B cell (primary cell): ENCODE measurements around the gene KRT82. TPM values are rescaled to one million over a fixed set of nuclear protein-coding genes. Genes with fewer than 3 reads are reported as not detected.

Experiments
- ATAC-seq: fragments of 200-7000 bp; cut with Tn5 transposase; one replicate; pipeline ENCODE4 v1.10.0; 2021; ENCODE audit warnings: low read depth, mild to moderate bottlenecking, moderate number of reproducible peaks, moderate library complexity
- CTCF ChIA-PET: fragments of 350-600 bp; sonication (Branson Sonifier 250); formaldehyde crosslinking; loops from one replicate; lab custom pipeline; 2021; ENCODE audit warnings: antibody characterized with exemption, inconsistent platforms; lab: Charles Lee
- POLR2A ChIA-PET: fragments of 350-600 bp; sonication (Branson Sonifier 250); formaldehyde crosslinking; loops from one replicate; lab custom pipeline; 2021; ENCODE audit warnings: antibody characterized with exemption; lab: Charles Lee
- DNase-seq: peaks from one replicate; pipeline ENCODE4 v3.0.0; 2013
- H2AFZ ChIP-seq: 2 replicates; pipeline ENCODE4 v1.6.1; 2012; ENCODE audit warnings: mild to moderate bottlenecking, low read depth, low read length; ENCODE audit not compliant: insufficient read depth, poor library complexity, severe bottlenecking
- H3K27ac ChIP-seq, 2 donors: 1 replicate in 1 of 2; 2 replicates in 1 of 2; pipeline ENCODE4 v1.5.1; 2012 to 2013; ENCODE audit warnings: low read length in 2 of 2, mild to moderate bottlenecking in 2 of 2, moderate library complexity in 1 of 2
- H3K27me3 ChIP-seq, 4 experiments: fragments of 200-600 bp in 1 of 4; sonication (generic) in 1 of 4; replicated peaks in 1 of 4; 1 replicate in 2 of 4; 2 replicates in 2 of 4; pipeline versions ENCODE4 v1.6.1 to v1.7.0; 2013 to 2016; ENCODE audit warnings: low read length in 3 of 4, mild to moderate bottlenecking in 2 of 4, mixed read lengths in 1 of 4, moderate library complexity in 1 of 4; ENCODE audit not compliant: insufficient read depth in 4 of 4, control insufficient read depth in 3 of 4; ENCODE audit errors: control extremely low read depth in 1 of 4
- H3K36me3 ChIP-seq, 2 experiments: replicated peaks in 1 of 2; 1 replicate in 1 of 2; 2 replicates in 1 of 2; pipeline versions ENCODE4 v1.6.1 to v1.7.1; 2013; ENCODE audit warnings: low read length in 1 of 2; ENCODE audit not compliant: insufficient read depth in 2 of 2, control insufficient read depth in 1 of 2; ENCODE audit errors: control extremely low read depth in 1 of 2, extremely low read depth in 1 of 2
- H3K4me1 ChIP-seq, 2 donors: fragments of 200-600 bp in 1 of 2; sonication (generic) in 1 of 2; 1 replicate in 1 of 2; 2 replicates in 1 of 2; pipeline versions ENCODE4 v1.5.1 to v1.6.1; 2013 to 2017; ENCODE audit warnings: low read length in 2 of 2; ENCODE audit not compliant: control insufficient read depth in 2 of 2, insufficient read depth in 2 of 2
- H3K4me2 ChIP-seq: replicated peaks from 2 replicates; pipeline ENCODE3; 2012; ENCODE audit warnings: mild to moderate bottlenecking, low read depth, low read length; ENCODE audit not compliant: poor library complexity, severe bottlenecking
- H3K4me3 ChIP-seq, 5 experiments: fragments of 200-600 bp in 1 of 5; sonication (generic) in 1 of 5; 1 replicate in 3 of 5; 2 replicates in 2 of 5; pipeline versions ENCODE4 v1.5.1 to v1.7.0; 2011 to 2016; ENCODE audit warnings: low read length in 4 of 5, mild to moderate bottlenecking in 4 of 5, low read depth in 2 of 5, control low read depth in 1 of 5, moderate library complexity in 1 of 5; ENCODE audit not compliant: insufficient read depth in 1 of 5; ENCODE audit errors: control extremely low read depth in 1 of 5, extremely low read depth in 1 of 5
- H3K79me2 ChIP-seq: fragments of 200-600 bp; sonication (generic); one replicate; pipeline ENCODE4 v1.6.0; 2016; ENCODE audit warnings: low read length; ENCODE audit not compliant: control insufficient read depth, insufficient read depth
- H3K9ac ChIP-seq: fragments of 200-600 bp; sonication (generic); 2 replicates; pipeline ENCODE4 v1.6.1; 2017; ENCODE audit warnings: mild to moderate bottlenecking, low read length, moderate library complexity
- H3K9me3 ChIP-seq, 3 donors: one replicate each; pipeline versions ENCODE4 v1.6.1 to v1.7.1; 2013; ENCODE audit warnings: low read length in 2 of 3; ENCODE audit not compliant: control insufficient read depth in 2 of 3, insufficient read depth in 1 of 3; ENCODE audit errors: control extremely low read depth in 1 of 3
- H4K20me1 ChIP-seq: 2 replicates; pipeline ENCODE4 v1.6.0; 2012; ENCODE audit warnings: mild to moderate bottlenecking, low read length; ENCODE audit not compliant: insufficient read depth, control insufficient read depth, poor library complexity, severe bottlenecking
- H3K27ac Mint-ChIP-seq: one replicate; pipeline ENCODE4 v1.8.0; 2021; ENCODE audit warnings: mixed read lengths
- H3K27me3 Mint-ChIP-seq: one replicate; pipeline ENCODE4 v1.8.0; 2021; ENCODE audit warnings: mixed read lengths
- H3K4me1 Mint-ChIP-seq: one replicate; pipeline ENCODE4 v1.8.0; 2021; ENCODE audit warnings: mixed read lengths
- H3K4me3 Mint-ChIP-seq: one replicate; pipeline ENCODE4 v1.8.0; 2021; ENCODE audit warnings: mixed read lengths
- H3K9me3 Mint-ChIP-seq: one replicate; pipeline ENCODE4 v1.8.0; 2022; ENCODE audit warnings: mixed read lengths; ENCODE audit not compliant: insufficient read depth
- EZH2 ChIP-seq: IDR thresholded peaks from 2 replicates; pipeline ENCODE4 v1.6.1; 2012; ENCODE audit warnings: borderline replicate concordance, low read depth, mild to moderate bottlenecking, moderate library complexity, low read length; ENCODE audit not compliant: insufficient read depth, poor library complexity, severe bottlenecking
- WGBS: methylation state at CpG from one replicate; pipeline ENCODE4 v1.1.5; 2013; ENCODE audit warnings: missing lambda C conversion rate; ENCODE audit not compliant: insufficient coverage; 5-methylcytosine and 5-hydroxymethylcytosine counted together
- intact Hi-C: fragments of 100-400 bp; cut with micrococcal nuclease; formaldehyde crosslinking; loops from one replicate; pipeline ENCODE4 v1.10.0; 2022
- polyA plus RNA-seq: library from polyadenylated mRNA; depleted of rRNA; stranded (reverse); fragments of >200 nt; gene quantifications from 2 replicates; pipeline ENCODE4 v1.2.3, GENCODE V29; 2012
- total RNA-seq, 2 donors: library from RNA; stranded (reverse); fragments of 120-200 nt in 1 of 2; gene quantifications; 1 replicate in 1 of 2; 2 replicates in 1 of 2; pipeline versions ENCODE4 v1.2.3 to v1.2.4, GENCODE V29; 2013 to 2022
- TF ChIP-seq, protein P1 (sequence below): fragments of 200-600 bp; IDR thresholded peaks from one replicate; pipeline ENCODE4 v1.8.0; 2022; ENCODE audit warnings: antibody characterized with exemption, mild to moderate bottlenecking

The KRT82 gene
- total and polyA plus RNA-seq, 2 donors (not counting 1 experiment from before 2014, with no cell fraction given) = not detected

DNA sequence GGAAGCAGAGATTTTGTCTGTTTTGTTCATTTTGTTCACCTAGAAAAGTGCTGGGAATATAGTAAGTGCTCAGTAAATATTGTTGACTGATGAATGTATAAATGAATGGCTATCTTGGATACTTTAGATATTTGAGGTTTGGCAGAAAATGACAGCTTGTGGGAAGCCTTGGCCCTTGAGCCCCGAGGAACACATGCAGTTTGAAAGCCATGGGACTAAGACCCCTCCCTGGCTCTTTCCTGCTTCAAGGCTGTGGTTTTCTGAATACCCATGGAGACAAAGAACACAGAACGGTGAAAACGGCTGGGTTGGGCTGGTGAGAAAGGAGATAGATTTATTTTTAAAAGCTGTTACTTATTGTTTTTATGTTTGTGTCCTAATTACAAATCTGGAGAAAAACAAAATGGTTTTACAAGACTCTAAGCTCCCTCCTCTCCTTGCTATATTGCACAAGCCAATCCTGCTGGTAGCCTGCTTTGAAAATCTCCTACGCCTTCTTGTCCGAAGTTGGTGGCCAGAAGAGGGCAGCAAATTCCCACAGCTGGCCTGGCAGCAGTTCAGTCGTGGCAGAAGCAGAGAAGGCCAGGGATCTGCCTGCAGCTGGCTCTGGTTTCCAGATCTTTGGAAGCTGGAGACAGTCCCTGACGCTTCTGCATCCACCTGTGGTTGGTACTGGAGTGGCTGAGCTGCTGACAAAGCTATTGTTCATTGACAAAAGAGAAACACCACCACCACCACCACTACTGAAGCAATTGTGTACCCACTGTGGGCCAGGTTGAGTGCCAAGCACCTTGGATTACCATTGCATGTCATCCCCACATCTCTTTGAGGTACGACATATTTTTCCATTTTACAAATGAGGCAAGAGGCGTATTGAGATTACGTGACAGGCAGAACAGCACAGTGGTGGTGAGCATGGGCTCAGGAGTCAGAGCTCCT, 33.6 kb downstream of the KRT82 start:
- ChIA-PET POLR2A (no interaction called here), CTCF (interaction anchor here (0.6 to 3.0 kb wide), 5 partner anchors 11 to 797 kb away, joined by 3 to 16 read pairs (median 7); no protein-coding TSS in a partner anchor)
- Histone ChIP-seq H3K9me3 (no peaks in the 10 kb centered on the region), H3K27me3 (peaks cover 0 to 11% (median 4%) of the 10 kb centered on the region in 4 experiments), H3K9ac (no peak overlapping the region), H3K27ac (no peak overlapping the region), H3K4me2 (no peak overlapping the region), H2AFZ (no peak overlapping the region), H3K4me1 (no peaks in the 10 kb centered on the region), H4K20me1 (no peaks in the 10 kb centered on the region), H3K36me3 (no peaks in the 10 kb centered on the region), H3K79me2 (no peaks in the 10 kb centered on the region), H3K4me3 (no peak overlapping the region)
- peak; percentile 39 for DNase-seq
- Mint-ChIP-seq H3K27me3 (peaks cover 33% of the 10 kb centered on the region), H3K27ac (no peak overlapping the region), H3K9me3 (peaks cover 3% of the 10 kb centered on the region), H3K4me3 (no peak overlapping the region), H3K4me1 (no peaks in the 10 kb centered on the region)
- ATAC-seq = no peak
- 20% methylated on average over 6 of the region's 10 CpGs for WGBS
- intact Hi-C loops = loop anchor here (2.0 kb wide), 1 partner anchor 506 kb away; no protein-coding TSS in a partner anchor
- TF ChIP-seq, protein P1, sequence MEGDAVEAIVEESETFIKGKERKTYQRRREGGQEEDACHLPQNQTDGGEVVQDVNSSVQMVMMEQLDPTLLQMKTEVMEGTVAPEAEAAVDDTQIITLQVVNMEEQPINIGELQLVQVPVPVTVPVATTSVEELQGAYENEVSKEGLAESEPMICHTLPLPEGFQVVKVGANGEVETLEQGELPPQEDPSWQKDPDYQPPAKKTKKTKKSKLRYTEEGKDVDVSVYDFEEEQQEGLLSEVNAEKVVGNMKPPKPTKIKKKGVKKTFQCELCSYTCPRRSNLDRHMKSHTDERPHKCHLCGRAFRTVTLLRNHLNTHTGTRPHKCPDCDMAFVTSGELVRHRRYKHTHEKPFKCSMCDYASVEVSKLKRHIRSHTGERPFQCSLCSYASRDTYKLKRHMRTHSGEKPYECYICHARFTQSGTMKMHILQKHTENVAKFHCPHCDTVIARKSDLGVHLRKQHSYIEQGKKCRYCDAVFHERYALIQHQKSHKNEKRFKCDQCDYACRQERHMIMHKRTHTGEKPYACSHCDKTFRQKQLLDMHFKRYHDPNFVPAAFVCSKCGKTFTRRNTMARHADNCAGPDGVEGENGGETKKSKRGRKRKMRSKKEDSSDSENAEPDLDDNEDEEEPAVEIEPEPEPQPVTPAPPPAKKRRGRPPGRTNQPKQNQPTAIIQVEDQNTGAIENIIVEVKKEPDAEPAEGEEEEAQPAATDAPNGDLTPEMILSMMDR = peak; percentile 34
- TF ChIP-seq EZH2 = no peak

DNA sequence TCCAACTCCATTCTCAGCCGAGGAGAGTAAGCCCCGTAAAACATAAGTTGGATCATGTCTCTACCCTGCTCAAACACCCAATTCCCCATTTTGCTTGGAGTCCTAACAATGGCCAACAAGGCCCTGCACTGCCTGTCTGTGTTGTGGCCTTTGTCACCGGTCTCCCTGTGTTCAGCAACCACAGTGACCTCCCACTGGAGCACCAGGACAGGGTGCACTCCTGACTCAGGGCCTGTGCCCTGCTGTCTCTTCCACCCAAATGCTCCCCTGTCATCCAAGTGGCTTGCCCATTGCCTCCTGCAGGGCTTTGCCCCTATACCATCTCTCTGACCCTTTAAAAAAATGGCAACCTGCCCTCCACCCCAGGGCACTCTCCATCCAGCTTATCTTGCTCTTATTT, 34.4 kb downstream of the KRT82 start:
- no peaks in the 10 kb centered on the region for H3K4me1 Mint-ChIP-seq
- CTCF ChIA-PET = interaction anchor here (1.4 to 3.0 kb wide), 4 partner anchors 12 to 609 kb away, joined by 3 to 16 read pairs (median 8); no protein-coding TSS in a partner anchor
- Histone ChIP-seq H3K9me3 (no peaks in the 10 kb centered on the region), H3K4me3 (no peak overlapping the region), H3K27me3 (peaks cover 0 to 11% (median 4%) of the 10 kb centered on the region in 4 experiments), H3K79me2 (no peaks in the 10 kb centered on the region), H3K36me3 (no peaks in the 10 kb centered on the region), H3K4me2 (no peak overlapping the region), H3K27ac (no peak overlapping the region), H4K20me1 (no peaks in the 10 kb centered on the region), H3K4me1 (no peaks in the 10 kb centered on the region), H2AFZ (no peak overlapping the region), H3K9ac (no peak overlapping the region)
- no peak for TF ChIP-seq EZH2
- TF ChIP-seq, protein P1 = no peak
- no peak overlapping the region for H3K4me3 Mint-ChIP-seq
- peaks cover 29% of the 10 kb centered on the region for H3K27me3 Mint-ChIP-seq
- POLR2A ChIA-PET = no interaction called here
- H3K27ac Mint-ChIP-seq = no peak overlapping the region
- intact Hi-C loops = loop anchor here (2.0 kb wide), 1 partner anchor 507 kb away; no protein-coding TSS in a partner anchor
- WGBS = 96% methylated on average over 3 of the region's 3 CpGs
- no peak for ATAC-seq
- no peak for DNase-seq
- H3K9me3 Mint-ChIP-seq = peaks cover 3% of the 10 kb centered on the region
